HL-60 (cell line): ENCODE data around the gene TMCO1.

Experiments used
- GABPA ChIP-seq: IDR thresholded peaks from 2 replicates; pipeline ENCODE4 v1.6.1; 2012; ENCODE audit warnings: low read depth
- POLR2AphosphoS5 ChIP-seq: IDR thresholded peaks from 2 replicates; pipeline ENCODE4 v1.6.1; 2012; ENCODE audit warnings: low read depth
- SPI1 ChIP-seq: IDR thresholded peaks from 2 replicates; pipeline ENCODE4 v1.6.1; 2012; ENCODE audit warnings: low read depth, mild to moderate bottlenecking, borderline replicate concordance
- TF ChIP-seq, protein P1 (sequence below): IDR thresholded peaks from one replicate; pipeline ENCODE4 v1.5.1; 2011; ENCODE audit warnings: low read length, control low read depth, inconsistent platforms; ENCODE audit not compliant: insufficient read depth
- TF ChIP-seq, protein P2 (sequence below): IDR thresholded peaks from 2 replicates; pipeline ENCODE4 v1.6.1; 2012; ENCODE audit warnings: low read depth; ENCODE audit not compliant: insufficient replicate concordance

DNA sequence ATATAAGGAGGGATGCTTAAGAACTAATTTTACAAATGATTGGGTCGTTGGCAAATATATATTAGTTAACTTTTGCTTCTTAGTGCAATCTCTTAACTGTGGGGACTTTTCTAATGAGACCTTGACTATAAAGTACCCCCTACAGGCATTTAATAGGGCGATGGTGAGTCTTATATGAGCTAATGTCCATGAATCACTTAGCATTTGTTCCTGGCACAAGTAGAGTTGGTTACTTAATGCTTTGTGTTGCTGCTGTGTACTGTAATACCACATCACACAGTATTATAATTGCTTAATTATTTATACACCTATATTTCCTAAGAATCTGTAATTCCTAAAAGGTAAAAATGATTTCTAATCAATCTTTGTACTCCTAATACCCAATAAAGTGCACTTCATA lies 25.3 kb upstream of the TMCO1 start:
- TF ChIP-seq, protein P1, sequence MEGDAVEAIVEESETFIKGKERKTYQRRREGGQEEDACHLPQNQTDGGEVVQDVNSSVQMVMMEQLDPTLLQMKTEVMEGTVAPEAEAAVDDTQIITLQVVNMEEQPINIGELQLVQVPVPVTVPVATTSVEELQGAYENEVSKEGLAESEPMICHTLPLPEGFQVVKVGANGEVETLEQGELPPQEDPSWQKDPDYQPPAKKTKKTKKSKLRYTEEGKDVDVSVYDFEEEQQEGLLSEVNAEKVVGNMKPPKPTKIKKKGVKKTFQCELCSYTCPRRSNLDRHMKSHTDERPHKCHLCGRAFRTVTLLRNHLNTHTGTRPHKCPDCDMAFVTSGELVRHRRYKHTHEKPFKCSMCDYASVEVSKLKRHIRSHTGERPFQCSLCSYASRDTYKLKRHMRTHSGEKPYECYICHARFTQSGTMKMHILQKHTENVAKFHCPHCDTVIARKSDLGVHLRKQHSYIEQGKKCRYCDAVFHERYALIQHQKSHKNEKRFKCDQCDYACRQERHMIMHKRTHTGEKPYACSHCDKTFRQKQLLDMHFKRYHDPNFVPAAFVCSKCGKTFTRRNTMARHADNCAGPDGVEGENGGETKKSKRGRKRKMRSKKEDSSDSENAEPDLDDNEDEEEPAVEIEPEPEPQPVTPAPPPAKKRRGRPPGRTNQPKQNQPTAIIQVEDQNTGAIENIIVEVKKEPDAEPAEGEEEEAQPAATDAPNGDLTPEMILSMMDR, result no peak
- TF ChIP-seq POLR2AphosphoS5 (no peak), SPI1 (no peak), GABPA (no peak)
- TF ChIP-seq, protein P2, sequence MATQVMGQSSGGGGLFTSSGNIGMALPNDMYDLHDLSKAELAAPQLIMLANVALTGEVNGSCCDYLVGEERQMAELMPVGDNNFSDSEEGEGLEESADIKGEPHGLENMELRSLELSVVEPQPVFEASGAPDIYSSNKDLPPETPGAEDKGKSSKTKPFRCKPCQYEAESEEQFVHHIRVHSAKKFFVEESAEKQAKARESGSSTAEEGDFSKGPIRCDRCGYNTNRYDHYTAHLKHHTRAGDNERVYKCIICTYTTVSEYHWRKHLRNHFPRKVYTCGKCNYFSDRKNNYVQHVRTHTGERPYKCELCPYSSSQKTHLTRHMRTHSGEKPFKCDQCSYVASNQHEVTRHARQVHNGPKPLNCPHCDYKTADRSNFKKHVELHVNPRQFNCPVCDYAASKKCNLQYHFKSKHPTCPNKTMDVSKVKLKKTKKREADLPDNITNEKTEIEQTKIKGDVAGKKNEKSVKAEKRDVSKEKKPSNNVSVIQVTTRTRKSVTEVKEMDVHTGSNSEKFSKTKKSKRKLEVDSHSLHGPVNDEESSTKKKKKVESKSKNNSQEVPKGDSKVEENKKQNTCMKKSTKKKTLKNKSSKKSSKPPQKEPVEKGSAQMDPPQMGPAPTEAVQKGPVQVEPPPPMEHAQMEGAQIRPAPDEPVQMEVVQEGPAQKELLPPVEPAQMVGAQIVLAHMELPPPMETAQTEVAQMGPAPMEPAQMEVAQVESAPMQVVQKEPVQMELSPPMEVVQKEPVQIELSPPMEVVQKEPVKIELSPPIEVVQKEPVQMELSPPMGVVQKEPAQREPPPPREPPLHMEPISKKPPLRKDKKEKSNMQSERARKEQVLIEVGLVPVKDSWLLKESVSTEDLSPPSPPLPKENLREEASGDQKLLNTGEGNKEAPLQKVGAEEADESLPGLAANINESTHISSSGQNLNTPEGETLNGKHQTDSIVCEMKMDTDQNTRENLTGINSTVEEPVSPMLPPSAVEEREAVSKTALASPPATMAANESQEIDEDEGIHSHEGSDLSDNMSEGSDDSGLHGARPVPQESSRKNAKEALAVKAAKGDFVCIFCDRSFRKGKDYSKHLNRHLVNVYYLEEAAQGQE, result no peak
